ENCODE results near the gene XRCC5. TPM values are rescaled to one million over a fixed set of nuclear protein-coding genes. Genes with fewer than 3 reads are reported as not detected.

Gene XRCC5
- total RNA-seq, 1 experiment from 2014 or later = 398 TPM

GRCh38 chr2:216222650-216223352, 113.7 kb downstream of the XRCC5 start:
- DNase-seq (ENCODE audit: low read depth) = peak; percentile 31

- DNase-seq (ENCODE audit: low read depth) = no peak
Measured at GRCh38 chr2:216224388-216224787, 115.2 kb downstream of the XRCC5 start.

GRCh38 chr2:216229277-216229914, 120.2 kb downstream of the XRCC5 start:
- DNase-seq (ENCODE audit: low read depth) = no peak

DNA sequence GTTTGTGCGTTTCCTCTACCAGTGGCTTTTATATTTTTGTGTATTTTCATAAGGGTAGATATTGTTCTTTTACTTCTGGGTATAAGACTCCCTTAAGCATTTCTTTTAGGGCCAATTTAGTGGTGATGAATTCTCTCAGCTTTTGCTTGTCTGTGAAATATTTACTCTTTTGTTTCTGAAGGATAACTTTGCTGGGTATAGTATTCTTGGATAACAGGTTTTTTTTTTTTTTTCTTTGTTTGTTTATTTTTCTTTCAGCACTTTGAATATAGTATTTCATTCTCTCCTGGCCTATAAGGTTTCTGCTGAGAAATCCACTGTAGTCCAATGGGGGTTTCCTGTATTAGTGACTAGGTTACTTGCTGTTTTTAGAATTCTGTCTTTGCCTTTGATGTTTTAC, 122.7 kb downstream of the XRCC5 start:
- DNase-seq (ENCODE audit: low read depth) = no peak

DNA sequence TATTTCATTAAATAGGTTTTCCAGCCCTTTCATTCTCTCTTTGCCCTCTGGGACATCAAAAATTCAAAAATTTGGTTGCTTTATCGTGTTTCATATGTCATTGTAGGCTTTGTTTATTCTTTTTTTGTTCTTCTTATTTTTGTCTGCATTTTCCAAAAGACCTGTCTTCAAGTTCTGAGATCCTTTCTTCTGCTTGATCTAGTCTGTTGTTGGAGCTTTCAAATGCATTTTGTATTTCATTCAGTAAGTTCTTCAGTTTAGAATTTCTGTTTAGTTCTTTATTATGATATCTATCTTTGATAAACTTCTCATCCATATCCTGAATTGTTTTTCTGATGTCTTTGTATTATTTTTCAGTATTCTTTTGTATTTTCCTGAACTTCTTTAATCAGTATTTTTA, 123.6 kb downstream of the XRCC5 start:
- DNase-seq (ENCODE audit: low read depth) = no peak

GRCh38 chr2:216233281-216233995, 124.3 kb downstream of the XRCC5 start:
- DNase-seq (ENCODE audit: low read depth) = no peak

GRCh38 chr2:216234106-216234505, 125.0 kb downstream of the XRCC5 start:
- no peak for DNase-seq (ENCODE audit: low read depth)

- DNase-seq (ENCODE audit: low read depth) = no peak
Measured at GRCh38 chr2:216235462-216235861, 126.3 kb downstream of the XRCC5 start.

DNA sequence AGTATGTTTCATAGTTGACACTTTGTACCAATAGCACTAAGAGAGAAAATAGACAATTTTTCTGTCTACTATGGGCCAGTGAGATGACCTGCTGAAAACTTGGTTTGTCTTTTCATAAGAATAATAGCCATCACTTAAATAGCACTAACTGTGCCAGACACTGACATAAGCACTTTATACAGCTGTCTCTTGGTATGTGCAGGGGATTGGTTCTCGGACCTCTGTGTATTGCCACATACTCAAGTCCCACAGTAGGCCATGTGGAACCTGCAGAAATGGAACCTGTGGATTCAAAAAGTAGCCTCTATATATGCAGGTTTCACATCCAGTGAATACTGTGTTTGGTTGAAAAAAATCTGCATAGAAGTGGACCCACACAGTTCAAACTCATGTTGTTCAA, 126.7 kb downstream of the XRCC5 start:
- no peak for DNase-seq (ENCODE audit: low read depth)

DNA sequence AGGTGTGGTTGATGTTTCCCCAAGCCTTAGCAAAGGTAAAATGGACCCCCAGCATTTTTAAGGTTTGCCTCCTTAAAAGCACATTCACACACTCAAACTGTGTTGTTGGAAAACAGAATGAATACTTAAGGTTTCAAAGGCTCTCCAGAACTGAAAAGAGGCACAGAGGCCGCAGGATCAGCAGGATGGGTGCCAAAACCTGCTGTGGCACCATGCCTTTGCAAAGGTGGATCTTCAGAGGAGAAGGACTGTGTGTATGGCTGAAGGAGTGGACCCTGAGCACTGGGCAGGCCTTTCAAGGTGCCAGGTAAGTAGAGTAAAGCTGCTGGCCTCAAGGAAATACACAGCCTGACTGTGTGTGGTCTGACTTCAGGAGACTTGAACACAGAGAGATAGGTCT, 127.3 kb downstream of the XRCC5 start:
- DNase-seq (ENCODE audit: low read depth) = no peak

DNA sequence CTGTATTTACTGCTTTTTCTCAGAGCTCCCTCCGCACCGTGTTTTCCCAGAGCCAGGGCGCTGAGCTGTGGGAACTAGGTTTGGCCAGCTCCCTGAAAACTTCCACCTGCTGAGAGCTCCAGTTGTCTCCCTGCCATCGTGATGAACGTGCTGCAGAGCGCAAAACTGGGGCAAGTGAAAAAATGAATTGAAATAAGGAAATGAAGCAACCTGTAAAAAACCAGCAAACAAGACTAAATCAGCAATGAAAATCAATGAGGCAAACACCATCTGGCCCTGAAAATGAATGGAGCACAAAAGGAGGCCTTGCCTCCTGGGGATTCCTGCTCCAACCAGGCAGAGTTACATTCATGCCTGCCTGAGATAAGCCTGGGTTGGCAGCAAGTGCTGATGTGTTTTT, 133.2 kb downstream of the XRCC5 start:
- DNase-seq (ENCODE audit: low read depth) = no peak

GRCh38 chr2:216243026-216243425, 133.9 kb downstream of the XRCC5 start:
- DNase-seq (ENCODE audit: low read depth) = no peak

- DNase-seq (ENCODE audit: low read depth) = no peak
Measured at GRCh38 chr2:216245391-216245975, 136.3 kb downstream of the XRCC5 start.

GRCh38 chr2:216246766-216247165, 137.6 kb downstream of the XRCC5 start:
- no peak for DNase-seq (ENCODE audit: low read depth)

Other genes with a start within 250 kb of the XRCC5 start
- 3.6 and 4.8 TPM in 2 replicates for gene MREG, start 95.8 kb upstream of the XRCC5 start, total RNA-seq (2014; rRNA removed)
- gene PECR, start 27.5 kb upstream of the XRCC5 start, total RNA-seq (2014; rRNA removed) = 9.2 and 12.0 TPM in 2 replicates
- 4.6 and 5.1 TPM in 2 replicates for gene TMEM169, start 27.4 kb upstream of the XRCC5 start, total RNA-seq (2014; rRNA removed)

All from LHCN-M2 (cell line).